WTC11 (cell line): ENCODE data around the gene NCCRP1. TPM values are rescaled to one million over a fixed set of nuclear protein-coding genes. Genes with fewer than 3 reads are reported as not detected.
A peak's percentile ranks its signal among the peaks of the same experiment; 100 is the strongest.

Experiments used
- ATAC-seq: fragments of 200-7000 bp; cut with Tn5 transposase; 2 replicates; pipeline ENCODE4 v1.10.0; 2021; ENCODE audit warnings: mild to moderate bottlenecking, moderate library complexity
- CTCF ChIA-PET: fragments of 300-600 bp; sonication (Branson Sonifier 250); formaldehyde crosslinking; loops from one replicate; lab custom pipeline; 2021; ENCODE audit warnings: antibody characterized with exemption; lab: Charles Lee
- POLR2A ChIA-PET: fragments of 350-600 bp; sonication (Branson Sonifier 250); formaldehyde crosslinking; loops from one replicate; lab custom pipeline; 2021; ENCODE audit warnings: antibody characterized with exemption; lab: Charles Lee
- DNase-seq: peaks from one replicate; pipeline ENCODE4 v3.0.0; 2021; ENCODE audit warnings: low spot score
- H3K27ac Mint-ChIP-seq: 2 replicates; pipeline ENCODE4 v1.8.0; 2021; ENCODE audit warnings: mixed read lengths
- H3K27me3 Mint-ChIP-seq: 2 replicates; pipeline ENCODE4 v1.8.0; 2021; ENCODE audit warnings: low read depth, mild to moderate bottlenecking, moderate library complexity, mixed read lengths
- H3K36me3 Mint-ChIP-seq: 2 replicates; pipeline ENCODE4 v1.8.0; 2021; ENCODE audit warnings: mixed read lengths
- H3K4me1 Mint-ChIP-seq: 2 replicates; pipeline ENCODE4 v1.8.0; 2022; ENCODE audit warnings: mixed read lengths
- H3K4me3 Mint-ChIP-seq: 2 replicates; pipeline ENCODE4 v1.8.0; 2021; ENCODE audit warnings: mild to moderate bottlenecking, moderate library complexity, mixed read lengths
- H3K9me3 Mint-ChIP-seq: 2 replicates; pipeline ENCODE4 v1.8.0; 2021; ENCODE audit warnings: mixed read lengths
- ELF4 ChIP-seq: sonication (generic); formaldehyde crosslinking; IDR thresholded peaks from 2 replicates; pipeline ENCODE4 v1.8.1; 2022; ENCODE audit warnings: low read depth, mild to moderate bottlenecking, moderate library complexity, missing genetic modification reagents
- ETV6 ChIP-seq: sonication (generic); formaldehyde crosslinking; IDR thresholded peaks from 2 replicates; pipeline ENCODE4 v1.8.1; 2022; ENCODE audit warnings: mild to moderate bottlenecking, missing genetic modification reagents
- IRF2 ChIP-seq: sonication (generic); formaldehyde crosslinking; IDR thresholded peaks from 2 replicates; pipeline ENCODE4 v1.8.0; 2022; ENCODE audit warnings: low read depth, missing genetic modification reagents, borderline replicate concordance
- KAT7 ChIP-seq: sonication (generic); formaldehyde crosslinking; IDR thresholded peaks from 2 replicates; pipeline ENCODE4 v1.8.1; 2023; ENCODE audit warnings: missing genetic modification reagents, mild to moderate bottlenecking, borderline replicate concordance
- MYBL2 ChIP-seq: sonication (generic); formaldehyde crosslinking; IDR thresholded peaks from 2 replicates; pipeline ENCODE4 v1.8.1; 2023; ENCODE audit warnings: mild to moderate bottlenecking, moderate library complexity, missing genetic modification reagents
- NR1H2 ChIP-seq: sonication (generic); formaldehyde crosslinking; IDR thresholded peaks from 2 replicates; pipeline ENCODE4 v1.9.0; 2021; ENCODE audit warnings: mild to moderate bottlenecking, moderate library complexity, missing genetic modification reagents
- PRRX2 ChIP-seq: fragments of 250-450 bp; sonication (Bioruptor Pico); IDR thresholded peaks from 2 replicates; pipeline ENCODE4 v1.8.0; 2021; ENCODE audit warnings: mild to moderate bottlenecking
- SOX15 ChIP-seq: fragments of 250-450 bp; sonication (Bioruptor Pico); IDR thresholded peaks from 2 replicates; pipeline ENCODE4 v1.9.0; 2021; ENCODE audit warnings: mild to moderate bottlenecking
- TCF7 ChIP-seq: sonication (generic); formaldehyde crosslinking; IDR thresholded peaks from 2 replicates; pipeline ENCODE4 v1.8.0; 2022; ENCODE audit warnings: mild to moderate bottlenecking, low read depth, missing genetic modification reagents, moderate library complexity
- TEAD1 ChIP-seq: sonication (generic); formaldehyde crosslinking; IDR thresholded peaks from 2 replicates; pipeline ENCODE4 v1.8.0; 2022; ENCODE audit warnings: mild to moderate bottlenecking, missing genetic modification reagents
- TP53 ChIP-seq: sonication (generic); formaldehyde crosslinking; IDR thresholded peaks from 2 replicates; pipeline ENCODE4 v1.8.1; 2023; ENCODE audit warnings: mild to moderate bottlenecking, missing genetic modification reagents
- ZBTB21 ChIP-seq: sonication (generic); formaldehyde crosslinking; IDR thresholded peaks from 2 replicates; pipeline ENCODE4 v1.8.1; 2023; ENCODE audit warnings: mild to moderate bottlenecking, missing genetic modification reagents, borderline replicate concordance
- ZNF121 ChIP-seq: sonication (generic); formaldehyde crosslinking; IDR thresholded peaks from 2 replicates; pipeline ENCODE4 v1.8.0; 2023; ENCODE audit warnings: missing genetic modification reagents
- total RNA-seq: library from RNA; stranded (reverse); gene quantifications from 3 replicates; pipeline ENCODE4 v1.2.3, GENCODE V29; 2021
- TF ChIP-seq, protein P1 (sequence below): sonication (generic); formaldehyde crosslinking; IDR thresholded peaks from 2 replicates; pipeline ENCODE4 v1.8.1; 2022; ENCODE audit warnings: low read depth, mild to moderate bottlenecking, moderate library complexity, missing genetic modification reagents, borderline replicate concordance
- TF ChIP-seq, protein P2 (sequence below): sonication (generic); formaldehyde crosslinking; conservative IDR thresholded peaks from 2 replicates; pipeline ENCODE4 v1.8.1; 2022; ENCODE audit warnings: mild to moderate bottlenecking, missing genetic modification reagents
- TF ChIP-seq, protein P3 (sequence below): fragments of 250-450 bp; sonication (Bioruptor Pico); IDR thresholded peaks from 2 replicates; pipeline ENCODE4 v1.9.0; 2021; ENCODE audit warnings: mild to moderate bottlenecking
- TF ChIP-seq, protein P4 (sequence below): fragments of 250-450 bp; sonication (Bioruptor Pico); IDR thresholded peaks from 2 replicates; pipeline ENCODE4 v1.8.0; 2021; ENCODE audit warnings: mild to moderate bottlenecking
- TF ChIP-seq, protein P5 (sequence below): sonication (generic); formaldehyde crosslinking; IDR thresholded peaks from 2 replicates; pipeline ENCODE4 v1.8.0; 2023; ENCODE audit warnings: missing genetic modification reagents, mild to moderate bottlenecking, borderline replicate concordance
- TF ChIP-seq, protein P6 (sequence below): sonication (generic); formaldehyde crosslinking; IDR thresholded peaks from 2 replicates; pipeline ENCODE4 v1.8.1; 2022; ENCODE audit warnings: missing genetic modification reagents, borderline replicate concordance
- TF ChIP-seq, protein P7 (sequence below): fragments of 250-450 bp; sonication (Bioruptor Pico); IDR thresholded peaks from 2 replicates; pipeline ENCODE4 v1.9.0; 2021; ENCODE audit warnings: moderate library complexity, mild to moderate bottlenecking, inconsistent platforms, borderline replicate concordance

The NCCRP1 gene
- total RNA-seq, 1 experiment from 2014 or later: 2.0 TPM

DNA sequence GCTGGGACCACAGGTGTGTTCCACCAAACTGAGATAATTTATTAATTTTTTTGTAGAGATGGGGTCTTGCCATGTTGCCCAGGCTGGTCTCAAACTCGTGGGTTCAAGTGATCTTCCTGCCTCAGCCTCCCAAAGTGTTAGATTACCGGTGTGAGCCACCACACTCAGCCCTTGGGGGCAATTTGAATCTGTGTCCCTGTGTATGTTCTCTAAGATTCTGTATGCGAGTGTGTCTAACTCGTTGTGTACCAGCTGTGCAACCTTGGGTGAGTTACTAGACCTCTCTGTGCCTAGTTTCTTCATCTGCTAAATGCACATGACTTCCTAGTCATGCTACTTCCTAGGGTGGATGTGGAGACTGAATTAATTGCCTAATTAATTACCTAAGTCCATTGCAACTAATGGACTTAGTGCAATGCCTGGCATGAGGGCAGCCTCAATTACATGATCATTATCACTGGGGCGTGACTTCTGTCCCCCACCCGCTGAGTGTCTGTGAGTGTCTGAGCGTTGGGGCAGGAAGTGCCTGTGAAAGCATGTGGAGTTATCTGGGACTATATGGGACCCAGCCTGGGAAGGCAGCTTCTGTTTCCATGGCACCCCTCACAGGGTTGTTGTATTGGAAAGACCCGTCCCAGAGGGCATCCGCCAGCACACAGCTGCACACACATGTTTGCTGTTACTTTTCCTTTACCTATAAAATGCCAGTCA lies 1.8 kb upstream of the NCCRP1 start:
- H3K9me3 Mint-ChIP-seq: no peaks in the 10 kb centered on the region
- no peaks in the 10 kb centered on the region for H3K36me3 Mint-ChIP-seq
- H3K27me3 Mint-ChIP-seq: peaks cover 49% of the 10 kb centered on the region
- no peak for DNase-seq
- CTCF ChIA-PET: interaction anchor here (0.8 to 5.1 kb wide), 5 partner anchors 17 to 264 kb away, joined by 3 to 26 read pairs (median 3); partner anchors contain the start of genes MRPS12 and SARS2
- POLR2A ChIA-PET: interaction anchor here (1.0 kb wide), 1 partner anchor 50 kb away, joined by 3 read pairs; no protein-coding TSS in a partner anchor
- TF ChIP-seq ZBTB21 (CRISPR knock-in tag) (no peak), SOX15 (CRISPR knock-in tag) (no peak), TP53 (no peak), ZNF121 (CRISPR knock-in tag) (0 out of 2 replicates have a peak, but pooled peaks have one; percentile 72), TCF7 (no peak)
- TF ChIP-seq, protein P1, sequence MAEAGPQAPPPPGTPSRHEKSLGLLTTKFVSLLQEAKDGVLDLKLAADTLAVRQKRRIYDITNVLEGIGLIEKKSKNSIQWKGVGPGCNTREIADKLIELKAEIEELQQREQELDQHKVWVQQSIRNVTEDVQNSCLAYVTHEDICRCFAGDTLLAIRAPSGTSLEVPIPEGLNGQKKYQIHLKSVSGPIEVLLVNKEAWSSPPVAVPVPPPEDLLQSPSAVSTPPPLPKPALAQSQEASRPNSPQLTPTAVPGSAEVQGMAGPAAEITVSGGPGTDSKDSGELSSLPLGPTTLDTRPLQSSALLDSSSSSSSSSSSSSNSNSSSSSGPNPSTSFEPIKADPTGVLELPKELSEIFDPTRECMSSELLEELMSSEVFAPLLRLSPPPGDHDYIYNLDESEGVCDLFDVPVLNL (CRISPR knock-in tag): no peak
- H3K4me3 Mint-ChIP-seq: no peak overlapping the region
- H3K27ac Mint-ChIP-seq: no peak overlapping the region
- peaks cover 22% of the 10 kb centered on the region for H3K4me1 Mint-ChIP-seq
- ATAC-seq: no peak

DNA sequence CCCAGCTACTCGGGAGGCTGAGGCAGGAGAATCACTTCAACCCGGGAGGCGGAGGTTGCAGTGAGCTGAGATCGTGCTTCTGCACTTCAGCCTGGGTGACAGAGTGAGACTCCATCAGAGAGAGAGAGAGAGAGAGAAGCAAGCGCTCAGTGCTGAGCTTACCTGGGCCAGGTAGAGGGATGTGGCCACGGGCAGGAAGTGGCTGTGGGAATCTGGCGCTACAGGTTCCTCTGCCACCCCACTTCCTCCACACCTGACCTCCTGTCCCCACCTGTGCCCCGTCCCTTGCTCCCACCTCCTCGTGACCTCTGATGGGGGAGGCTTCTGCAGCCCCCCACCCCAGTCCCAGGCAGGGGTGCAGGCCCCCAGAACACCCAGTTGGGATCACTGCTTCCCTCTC lies 1.0 kb upstream of the NCCRP1 start:
- H3K36me3 Mint-ChIP-seq: no peaks in the 10 kb centered on the region
- no peaks in the 10 kb centered on the region for H3K9me3 Mint-ChIP-seq
- peak overlapping the region; percentile 36 for H3K4me3 Mint-ChIP-seq
- CTCF ChIA-PET: interaction anchor here (0.8 to 5.1 kb wide), 8 partner anchors 8 to 265 kb away, joined by 3 to 26 read pairs (median 3); partner anchors contain the start of genes MRPS12, PAK4 and SARS2
- POLR2A ChIA-PET: interaction anchor here (1.0 kb wide), 1 partner anchor 51 kb away, joined by 3 read pairs; no protein-coding TSS in a partner anchor
- TF ChIP-seq ELF4 (CRISPR knock-in tag): no peak
- TF ChIP-seq, protein P2, sequence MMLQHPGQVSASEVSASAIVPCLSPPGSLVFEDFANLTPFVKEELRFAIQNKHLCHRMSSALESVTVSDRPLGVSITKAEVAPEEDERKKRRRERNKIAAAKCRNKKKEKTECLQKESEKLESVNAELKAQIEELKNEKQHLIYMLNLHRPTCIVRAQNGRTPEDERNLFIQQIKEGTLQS (CRISPR knock-in tag): no peak
- no peak for TF ChIP-seq NR1H2 (CRISPR knock-in tag)
- TF ChIP-seq, protein P3, sequence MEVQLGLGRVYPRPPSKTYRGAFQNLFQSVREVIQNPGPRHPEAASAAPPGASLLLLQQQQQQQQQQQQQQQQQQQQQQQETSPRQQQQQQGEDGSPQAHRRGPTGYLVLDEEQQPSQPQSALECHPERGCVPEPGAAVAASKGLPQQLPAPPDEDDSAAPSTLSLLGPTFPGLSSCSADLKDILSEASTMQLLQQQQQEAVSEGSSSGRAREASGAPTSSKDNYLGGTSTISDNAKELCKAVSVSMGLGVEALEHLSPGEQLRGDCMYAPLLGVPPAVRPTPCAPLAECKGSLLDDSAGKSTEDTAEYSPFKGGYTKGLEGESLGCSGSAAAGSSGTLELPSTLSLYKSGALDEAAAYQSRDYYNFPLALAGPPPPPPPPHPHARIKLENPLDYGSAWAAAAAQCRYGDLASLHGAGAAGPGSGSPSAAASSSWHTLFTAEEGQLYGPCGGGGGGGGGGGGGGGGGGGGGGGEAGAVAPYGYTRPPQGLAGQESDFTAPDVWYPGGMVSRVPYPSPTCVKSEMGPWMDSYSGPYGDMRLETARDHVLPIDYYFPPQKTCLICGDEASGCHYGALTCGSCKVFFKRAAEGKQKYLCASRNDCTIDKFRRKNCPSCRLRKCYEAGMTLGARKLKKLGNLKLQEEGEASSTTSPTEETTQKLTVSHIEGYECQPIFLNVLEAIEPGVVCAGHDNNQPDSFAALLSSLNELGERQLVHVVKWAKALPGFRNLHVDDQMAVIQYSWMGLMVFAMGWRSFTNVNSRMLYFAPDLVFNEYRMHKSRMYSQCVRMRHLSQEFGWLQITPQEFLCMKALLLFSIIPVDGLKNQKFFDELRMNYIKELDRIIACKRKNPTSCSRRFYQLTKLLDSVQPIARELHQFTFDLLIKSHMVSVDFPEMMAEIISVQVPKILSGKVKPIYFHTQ (CRISPR knock-in tag): no peak
- no peak for TF ChIP-seq IRF2 (CRISPR knock-in tag)
- TF ChIP-seq, protein P4, sequence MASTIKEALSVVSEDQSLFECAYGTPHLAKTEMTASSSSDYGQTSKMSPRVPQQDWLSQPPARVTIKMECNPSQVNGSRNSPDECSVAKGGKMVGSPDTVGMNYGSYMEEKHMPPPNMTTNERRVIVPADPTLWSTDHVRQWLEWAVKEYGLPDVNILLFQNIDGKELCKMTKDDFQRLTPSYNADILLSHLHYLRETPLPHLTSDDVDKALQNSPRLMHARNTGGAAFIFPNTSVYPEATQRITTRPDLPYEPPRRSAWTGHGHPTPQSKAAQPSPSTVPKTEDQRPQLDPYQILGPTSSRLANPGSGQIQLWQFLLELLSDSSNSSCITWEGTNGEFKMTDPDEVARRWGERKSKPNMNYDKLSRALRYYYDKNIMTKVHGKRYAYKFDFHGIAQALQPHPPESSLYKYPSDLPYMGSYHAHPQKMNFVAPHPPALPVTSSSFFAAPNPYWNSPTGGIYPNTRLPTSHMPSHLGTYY (CRISPR knock-in tag): no peak
- TF ChIP-seq, protein P5, sequence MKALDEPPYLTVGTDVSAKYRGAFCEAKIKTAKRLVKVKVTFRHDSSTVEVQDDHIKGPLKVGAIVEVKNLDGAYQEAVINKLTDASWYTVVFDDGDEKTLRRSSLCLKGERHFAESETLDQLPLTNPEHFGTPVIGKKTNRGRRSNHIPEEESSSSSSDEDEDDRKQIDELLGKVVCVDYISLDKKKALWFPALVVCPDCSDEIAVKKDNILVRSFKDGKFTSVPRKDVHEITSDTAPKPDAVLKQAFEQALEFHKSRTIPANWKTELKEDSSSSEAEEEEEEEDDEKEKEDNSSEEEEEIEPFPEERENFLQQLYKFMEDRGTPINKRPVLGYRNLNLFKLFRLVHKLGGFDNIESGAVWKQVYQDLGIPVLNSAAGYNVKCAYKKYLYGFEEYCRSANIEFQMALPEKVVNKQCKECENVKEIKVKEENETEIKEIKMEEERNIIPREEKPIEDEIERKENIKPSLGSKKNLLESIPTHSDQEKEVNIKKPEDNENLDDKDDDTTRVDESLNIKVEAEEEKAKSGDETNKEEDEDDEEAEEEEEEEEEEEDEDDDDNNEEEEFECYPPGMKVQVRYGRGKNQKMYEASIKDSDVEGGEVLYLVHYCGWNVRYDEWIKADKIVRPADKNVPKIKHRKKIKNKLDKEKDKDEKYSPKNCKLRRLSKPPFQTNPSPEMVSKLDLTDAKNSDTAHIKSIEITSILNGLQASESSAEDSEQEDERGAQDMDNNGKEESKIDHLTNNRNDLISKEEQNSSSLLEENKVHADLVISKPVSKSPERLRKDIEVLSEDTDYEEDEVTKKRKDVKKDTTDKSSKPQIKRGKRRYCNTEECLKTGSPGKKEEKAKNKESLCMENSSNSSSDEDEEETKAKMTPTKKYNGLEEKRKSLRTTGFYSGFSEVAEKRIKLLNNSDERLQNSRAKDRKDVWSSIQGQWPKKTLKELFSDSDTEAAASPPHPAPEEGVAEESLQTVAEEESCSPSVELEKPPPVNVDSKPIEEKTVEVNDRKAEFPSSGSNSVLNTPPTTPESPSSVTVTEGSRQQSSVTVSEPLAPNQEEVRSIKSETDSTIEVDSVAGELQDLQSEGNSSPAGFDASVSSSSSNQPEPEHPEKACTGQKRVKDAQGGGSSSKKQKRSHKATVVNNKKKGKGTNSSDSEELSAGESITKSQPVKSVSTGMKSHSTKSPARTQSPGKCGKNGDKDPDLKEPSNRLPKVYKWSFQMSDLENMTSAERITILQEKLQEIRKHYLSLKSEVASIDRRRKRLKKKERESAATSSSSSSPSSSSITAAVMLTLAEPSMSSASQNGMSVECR: no peak
- TF ChIP-seq ETV6: no peak
- TF ChIP-seq, protein P6, sequence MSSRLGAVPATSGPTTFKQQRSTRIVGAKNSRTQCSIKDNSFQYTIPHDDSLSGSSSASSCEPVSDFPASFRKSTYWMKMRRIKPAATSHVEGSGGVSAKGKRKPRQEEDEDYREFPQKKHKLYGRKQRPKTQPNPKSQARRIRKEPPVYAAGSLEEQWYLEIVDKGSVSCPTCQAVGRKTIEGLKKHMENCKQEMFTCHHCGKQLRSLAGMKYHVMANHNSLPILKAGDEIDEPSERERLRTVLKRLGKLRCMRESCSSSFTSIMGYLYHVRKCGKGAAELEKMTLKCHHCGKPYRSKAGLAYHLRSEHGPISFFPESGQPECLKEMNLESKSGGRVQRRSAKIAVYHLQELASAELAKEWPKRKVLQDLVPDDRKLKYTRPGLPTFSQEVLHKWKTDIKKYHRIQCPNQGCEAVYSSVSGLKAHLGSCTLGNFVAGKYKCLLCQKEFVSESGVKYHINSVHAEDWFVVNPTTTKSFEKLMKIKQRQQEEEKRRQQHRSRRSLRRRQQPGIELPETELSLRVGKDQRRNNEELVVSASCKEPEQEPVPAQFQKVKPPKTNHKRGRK (CRISPR knock-in tag): no peak
- no peak for TF ChIP-seq KAT7 (CRISPR knock-in tag)
- no peak for TF ChIP-seq MYBL2 (CRISPR knock-in tag)
- no peak for TF ChIP-seq TCF7
- no peak for TF ChIP-seq TEAD1 (CRISPR knock-in tag)
- no peak for TF ChIP-seq PRRX2
- TF ChIP-seq, protein P7, sequence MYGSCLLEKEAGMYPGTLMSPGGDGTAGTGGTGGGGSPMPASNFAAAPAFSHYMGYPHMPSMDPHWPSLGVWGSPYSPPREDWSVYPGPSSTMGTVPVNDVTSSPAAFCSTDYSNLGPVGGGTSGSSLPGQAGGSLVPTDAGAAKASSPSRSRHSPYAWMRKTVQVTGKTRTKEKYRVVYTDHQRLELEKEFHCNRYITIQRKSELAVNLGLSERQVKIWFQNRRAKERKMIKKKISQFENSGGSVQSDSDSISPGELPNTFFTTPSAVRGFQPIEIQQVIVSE (CRISPR knock-in tag): no peak
- DNase-seq (no peak), ATAC-seq (no peak)
- H3K4me1 Mint-ChIP-seq: peaks cover 22% of the 10 kb centered on the region
- peaks cover 53% of the 10 kb centered on the region for H3K27me3 Mint-ChIP-seq
- H3K27ac Mint-ChIP-seq: no peak overlapping the region
